IPS-18a (cell line): ENCODE measurements around the gene TMEM59L.
"Not testable (repeated sequence)": the region's sequence is repeated elsewhere in the genome, so short reads cannot be mapped to it uniquely, and the experiment has no call there.

Experiments used
- H3K27ac ChIP-seq: one replicate; pipeline ENCODE4 v1.5.1; 2013; ENCODE audit warnings: low read length
- H3K27me3 ChIP-seq: one replicate; pipeline ENCODE4 v1.6.1; 2013; ENCODE audit warnings: mild to moderate bottlenecking, low read length; ENCODE audit not compliant: control insufficient read depth, insufficient read depth
- H3K36me3 ChIP-seq: one replicate; pipeline ENCODE4 v1.6.1; 2013; ENCODE audit warnings: low read depth, low read length; ENCODE audit not compliant: control insufficient read depth
- H3K4me1 ChIP-seq: one replicate; pipeline ENCODE4 v1.6.1; 2013; ENCODE audit warnings: low read depth, low read length; ENCODE audit not compliant: control insufficient read depth
- H3K4me3 ChIP-seq: one replicate; pipeline ENCODE4 v1.5.1; 2013; ENCODE audit warnings: low read length
- H3K9ac ChIP-seq: one replicate; pipeline ENCODE4 v1.6.1; 2013; ENCODE audit warnings: mild to moderate bottlenecking, low read length, moderate library complexity
- H3K9me3 ChIP-seq: one replicate; pipeline ENCODE4 v1.6.1; 2013; ENCODE audit warnings: low read depth, low read length; ENCODE audit not compliant: control insufficient read depth

TMEM59L gene

GRCh38 chr19:18595475-18595874 lies 17.2 kb upstream of the TMEM59L start:
- Histone ChIP-seq H3K4me1 (peaks cover 14% of the 10 kb centered on the region), H3K36me3 (no peaks in the 10 kb centered on the region), H3K9ac (no peak overlapping the region), H3K27me3 (peaks cover 23% of the 10 kb centered on the region), H3K27ac (no peak overlapping the region), H3K4me3 (no peak overlapping the region), H3K9me3 (no peaks in the 10 kb centered on the region)

- H3K27ac ChIP-seq: no peak overlapping the region
- H3K9ac ChIP-seq: no peak overlapping the region
- H3K9me3 ChIP-seq: no peaks in the 10 kb centered on the region
- no peaks in the 10 kb centered on the region for H3K36me3 ChIP-seq
- peaks cover 9% of the 10 kb centered on the region for H3K4me1 ChIP-seq
- no peak overlapping the region for H3K4me3 ChIP-seq
- H3K27me3 ChIP-seq: peaks cover 33% of the 10 kb centered on the region
Observed at GRCh38 chr19:18596752-18597157, 15.9 kb upstream of the TMEM59L start.

- no peak overlapping the region for H3K4me3 ChIP-seq
- no peaks in the 10 kb centered on the region for H3K9me3 ChIP-seq
Observed at GRCh38 chr19:18597809-18598660, 14.6 kb upstream of the TMEM59L start.

GRCh38 chr19:18599485-18599884 lies 13.2 kb upstream of the TMEM59L start:
- Histone ChIP-seq H3K36me3 (no peaks in the 10 kb centered on the region), H3K4me1 (peaks cover 12% of the 10 kb centered on the region), H3K9me3 (no peaks in the 10 kb centered on the region), H3K27ac (no peak overlapping the region), H3K9ac (no peak overlapping the region), H3K27me3 (peaks cover 61% of the 10 kb centered on the region), H3K4me3 (no peak overlapping the region)

More at GRCh38 chr19:18597809-18598660, 14.6 kb upstream of the TMEM59L start:
- peaks cover 46% of the 10 kb centered on the region for H3K27me3 ChIP-seq
- H3K9ac ChIP-seq: no peak overlapping the region
- no peak overlapping the region for H3K27ac ChIP-seq
- peaks cover 9% of the 10 kb centered on the region for H3K4me1 ChIP-seq
- no peaks in the 10 kb centered on the region for H3K36me3 ChIP-seq

- not testable (repeated sequence) for H3K27ac ChIP-seq, H3K4me3 ChIP-seq, H3K9ac ChIP-seq, H3K9me3 ChIP-seq, H3K36me3 ChIP-seq, H3K4me1 ChIP-seq
- H3K27me3 ChIP-seq: peaks cover 67% of the 10 kb centered on the region
Observed at GRCh38 chr19:18600692-18601397, 11.8 kb upstream of the TMEM59L start.

- Histone ChIP-seq H3K36me3 (no peaks in the 10 kb centered on the region), H3K27ac (no peak overlapping the region), H3K9ac (no peak overlapping the region), H3K9me3 (no peaks in the 10 kb centered on the region), H3K27me3 (peaks cover 72% of the 10 kb centered on the region), H3K4me1 (peaks cover 6% of the 10 kb centered on the region), H3K4me3 (no peak overlapping the region)
Observed at GRCh38 chr19:18601875-18602274, 10.8 kb upstream of the TMEM59L start.

- Histone ChIP-seq H3K27ac (no peak overlapping the region), H3K9ac (no peak overlapping the region), H3K4me3 (peak overlapping the region; percentile 2), H3K27me3 (peaks cover 88% of the 10 kb centered on the region), H3K36me3 (no peaks in the 10 kb centered on the region), H3K9me3 (no peaks in the 10 kb centered on the region), H3K4me1 (peaks cover 10% of the 10 kb centered on the region)
Observed at GRCh38 chr19:18603255-18603957, 9.3 kb upstream of the TMEM59L start.

- no peak overlapping the region for H3K4me3 ChIP-seq
- H3K27me3 ChIP-seq: peaks cover 92% of the 10 kb centered on the region
- H3K27ac ChIP-seq: no peak overlapping the region
Observed at GRCh38 chr19:18603958-18604819, 8.5 kb upstream of the TMEM59L start.

GRCh38 chr19:18604820-18605159 lies 7.9 kb upstream of the TMEM59L start:
- Histone ChIP-seq H3K27ac (no peak overlapping the region), H3K27me3 (peaks cover 92% of the 10 kb centered on the region), H3K36me3 (no peaks in the 10 kb centered on the region), H3K9me3 (no peaks in the 10 kb centered on the region), H3K9ac (no peak overlapping the region), H3K4me3 (no peak overlapping the region), H3K4me1 (peaks cover 18% of the 10 kb centered on the region)

More at GRCh38 chr19:18603958-18604819, 8.5 kb upstream of the TMEM59L start:
- no peaks in the 10 kb centered on the region for H3K36me3 ChIP-seq
- peaks cover 15% of the 10 kb centered on the region for H3K4me1 ChIP-seq
- no peak overlapping the region for H3K9ac ChIP-seq
- H3K9me3 ChIP-seq: no peaks in the 10 kb centered on the region

- H3K4me3 ChIP-seq: no peak overlapping the region
- H3K9me3 ChIP-seq: no peaks in the 10 kb centered on the region
- H3K36me3 ChIP-seq: no peaks in the 10 kb centered on the region
- H3K27me3 ChIP-seq: peaks cover 92% of the 10 kb centered on the region
- no peak overlapping the region for H3K9ac ChIP-seq
- H3K27ac ChIP-seq: no peak overlapping the region
- peaks cover 21% of the 10 kb centered on the region for H3K4me1 ChIP-seq
Observed at GRCh38 chr19:18605196-18605545, 7.5 kb upstream of the TMEM59L start.
